Measurements from ENCODE around the gene DDX1.

DDX1 gene

DNA sequence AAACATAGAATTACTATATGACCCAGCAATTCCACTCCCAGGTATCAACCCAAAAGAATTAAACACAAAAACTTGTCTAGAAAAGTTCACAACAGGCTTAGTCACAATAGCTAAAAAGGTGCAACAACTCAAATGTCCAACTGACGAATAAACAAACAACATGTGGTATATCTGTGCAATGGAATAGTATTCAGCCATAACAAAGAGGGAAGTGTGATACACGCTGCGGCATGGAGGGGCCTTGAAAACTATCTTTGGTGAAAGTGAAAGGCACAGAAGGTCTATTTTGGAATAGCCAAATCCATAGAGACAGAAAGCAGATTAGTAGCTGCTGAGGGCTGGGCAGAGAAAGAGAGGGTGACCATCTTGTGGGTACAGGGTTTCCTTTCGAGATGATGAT lies 72.1 kb downstream of the DDX1 start:
- TF ChIP-seq, protein P1, sequence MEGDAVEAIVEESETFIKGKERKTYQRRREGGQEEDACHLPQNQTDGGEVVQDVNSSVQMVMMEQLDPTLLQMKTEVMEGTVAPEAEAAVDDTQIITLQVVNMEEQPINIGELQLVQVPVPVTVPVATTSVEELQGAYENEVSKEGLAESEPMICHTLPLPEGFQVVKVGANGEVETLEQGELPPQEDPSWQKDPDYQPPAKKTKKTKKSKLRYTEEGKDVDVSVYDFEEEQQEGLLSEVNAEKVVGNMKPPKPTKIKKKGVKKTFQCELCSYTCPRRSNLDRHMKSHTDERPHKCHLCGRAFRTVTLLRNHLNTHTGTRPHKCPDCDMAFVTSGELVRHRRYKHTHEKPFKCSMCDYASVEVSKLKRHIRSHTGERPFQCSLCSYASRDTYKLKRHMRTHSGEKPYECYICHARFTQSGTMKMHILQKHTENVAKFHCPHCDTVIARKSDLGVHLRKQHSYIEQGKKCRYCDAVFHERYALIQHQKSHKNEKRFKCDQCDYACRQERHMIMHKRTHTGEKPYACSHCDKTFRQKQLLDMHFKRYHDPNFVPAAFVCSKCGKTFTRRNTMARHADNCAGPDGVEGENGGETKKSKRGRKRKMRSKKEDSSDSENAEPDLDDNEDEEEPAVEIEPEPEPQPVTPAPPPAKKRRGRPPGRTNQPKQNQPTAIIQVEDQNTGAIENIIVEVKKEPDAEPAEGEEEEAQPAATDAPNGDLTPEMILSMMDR (IDR thresholded peaks at IDR 0.05; ENCODE audit: control insufficient read depth, insufficient read depth, low read depth, low read length, missing control alignments): no peak
- no peak for DNase-seq (ENCODE audit: low read depth)
- H3K4me3 ChIP-seq (ENCODE audit: control insufficient read depth, low read depth, low read length): no peak overlapping the region

- TF ChIP-seq, protein P1 (IDR thresholded peaks at IDR 0.05; ENCODE audit: control insufficient read depth, insufficient read depth, low read depth, low read length, missing control alignments): no peak
- no peak overlapping the region for H3K4me3 ChIP-seq (ENCODE audit: control insufficient read depth, low read depth, low read length)
- DNase-seq (ENCODE audit: low read depth): no peak
Observed at GRCh38 chr2:15664273-15665066, 72.8 kb downstream of the DDX1 start.

- DNase-seq (ENCODE audit: low read depth): no peak
- TF ChIP-seq, protein P1 (IDR thresholded peaks at IDR 0.05; ENCODE audit: control insufficient read depth, insufficient read depth, low read depth, low read length, missing control alignments): no peak
- no peak overlapping the region for H3K4me3 ChIP-seq (ENCODE audit: control insufficient read depth, low read depth, low read length)
Observed at GRCh38 chr2:15665067-15665942, 73.6 kb downstream of the DDX1 start.

DNA sequence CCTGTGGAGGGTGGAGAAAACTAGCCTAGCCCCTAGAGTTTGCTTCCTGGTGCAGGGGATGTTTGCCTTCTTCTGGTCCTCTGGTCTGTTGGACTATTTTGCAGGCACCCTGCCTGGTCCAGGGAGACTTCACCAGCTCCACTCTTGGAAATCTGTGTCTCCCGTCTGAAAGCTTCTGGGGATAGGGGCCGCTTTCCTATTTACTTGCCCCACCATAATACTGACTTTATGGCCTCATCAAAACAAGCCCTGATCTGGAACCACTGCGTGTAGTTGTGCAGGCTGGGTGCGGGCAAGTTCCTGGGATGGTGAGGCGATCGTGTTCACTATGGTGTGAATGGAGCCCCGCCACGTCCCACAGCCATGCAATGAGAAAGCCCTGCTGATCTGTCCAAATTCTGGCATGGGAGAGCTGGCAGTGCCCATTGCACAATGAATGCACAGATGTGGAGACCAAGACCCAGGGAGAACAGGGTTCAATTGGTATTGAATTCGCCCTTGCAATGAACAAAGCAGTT lies 74.3 kb downstream of the DDX1 start:
- no peak for DNase-seq (ENCODE audit: low read depth)
- TF ChIP-seq, protein P1 (IDR thresholded peaks at IDR 0.05; ENCODE audit: control insufficient read depth, insufficient read depth, low read depth, low read length, missing control alignments): no peak
- H3K4me3 ChIP-seq (ENCODE audit: control insufficient read depth, low read depth, low read length): no peak overlapping the region

DNA sequence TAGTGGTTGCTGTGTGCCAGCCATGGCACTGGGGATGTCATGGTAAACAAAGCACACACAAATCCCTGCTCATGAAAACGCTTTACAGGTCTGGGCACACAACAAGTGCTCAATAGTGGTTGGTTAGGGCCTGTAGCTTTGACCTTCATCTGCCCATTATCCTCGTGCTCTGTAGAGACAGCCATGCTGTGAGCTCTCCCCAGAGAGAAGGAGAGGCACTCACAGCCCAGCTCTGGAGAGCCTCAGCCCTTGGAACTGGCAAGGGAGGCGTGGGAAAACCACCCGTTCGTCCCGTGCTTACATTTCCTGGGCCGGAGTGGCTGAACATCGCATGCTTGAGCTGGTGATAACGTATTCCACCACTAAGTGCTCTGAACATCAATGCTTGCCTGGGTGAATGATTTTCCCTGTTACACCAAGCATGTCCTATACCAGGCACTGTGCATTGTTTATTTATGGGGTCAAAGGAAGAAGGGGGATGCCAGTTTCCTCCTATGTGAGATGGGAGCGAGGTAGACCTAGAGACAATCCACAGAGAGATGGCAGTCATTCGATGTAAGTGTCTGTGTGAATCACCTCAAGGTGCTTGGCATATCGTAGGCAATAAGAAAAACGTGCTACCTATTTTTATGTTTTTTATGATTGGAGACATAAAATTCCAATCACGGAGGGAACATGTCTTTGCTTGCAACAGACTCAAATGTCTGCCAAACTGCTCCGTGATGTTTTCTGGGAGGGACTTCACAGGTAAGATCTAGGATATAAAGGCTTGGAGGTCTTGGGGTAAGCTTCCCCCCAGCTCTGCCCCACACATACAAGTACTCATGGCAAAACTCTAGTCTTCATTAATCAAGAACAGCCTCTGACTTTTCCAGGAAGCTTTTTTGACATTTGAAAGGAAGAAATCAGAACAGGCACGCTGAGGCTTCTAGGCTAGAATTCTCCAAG lies 75.5 kb downstream of the DDX1 start:
- no peak overlapping the region for H3K4me3 ChIP-seq (ENCODE audit: control insufficient read depth, low read depth, low read length)
- TF ChIP-seq, protein P1 (IDR thresholded peaks at IDR 0.05; ENCODE audit: control insufficient read depth, insufficient read depth, low read depth, low read length, missing control alignments): no peak
- no peak for DNase-seq (ENCODE audit: low read depth)

Data from AG09309 (cell line).